Osteocyte (in vitro differentiated cells): ENCODE data around the gene EZH2. TPM values are rescaled to one million over a fixed set of nuclear protein-coding genes. Genes with fewer than 3 reads are reported as not detected.

Source experiments
- DNase-seq: peaks from one replicate; pipeline ENCODE4 v3.0.0; 2021; ENCODE audit warnings: mixed read lengths; ENCODE audit not compliant: unreplicated experiment; ENCODE audit errors: extremely low spot score
- H3K27ac Mint-ChIP-seq: one replicate; pipeline ENCODE4 v1.8.0; 2021; ENCODE audit warnings: mild to moderate bottlenecking, mixed read lengths; ENCODE audit not compliant: unreplicated experiment
- H3K27me3 Mint-ChIP-seq: one replicate; pipeline ENCODE4 v1.8.0; 2021; ENCODE audit warnings: mixed read lengths; ENCODE audit not compliant: unreplicated experiment
- H3K36me3 Mint-ChIP-seq: one replicate; pipeline ENCODE4 v1.8.0; 2021; ENCODE audit warnings: mixed read lengths; ENCODE audit not compliant: unreplicated experiment
- H3K4me1 Mint-ChIP-seq: one replicate; pipeline ENCODE4 v1.8.0; 2021; ENCODE audit warnings: mixed read lengths; ENCODE audit not compliant: unreplicated experiment
- H3K4me3 Mint-ChIP-seq: one replicate; pipeline ENCODE4 v1.8.0; 2021; ENCODE audit warnings: mild to moderate bottlenecking, moderate library complexity, mixed read lengths; ENCODE audit not compliant: unreplicated experiment
- H3K9me3 Mint-ChIP-seq: one replicate; pipeline ENCODE4 v1.8.0; 2021; ENCODE audit warnings: mixed read lengths; ENCODE audit not compliant: unreplicated experiment
- total RNA-seq: library from RNA; stranded (reverse); gene quantifications from 2 replicates; pipeline ENCODE4 v1.2.1, GENCODE V29; 2021
- TF ChIP-seq, protein P1 (sequence below): fragments of 200-600 bp; sonication (generic); IDR thresholded peaks from 2 replicates; pipeline ENCODE4 v1.5.0; 2021; ENCODE audit warnings: antibody characterized with exemption, mild to moderate bottlenecking, moderate library complexity

Gene EZH2
- total RNA-seq, 1 donor from 2014 or later, result 13.0 TPM

GRCh38 chr7:148925836-148926235 is 41.7 kb upstream of the EZH2 start:
- no peaks in the 10 kb centered on the region for H3K27me3 Mint-ChIP-seq
- no peak overlapping the region for H3K4me3 Mint-ChIP-seq
- DNase-seq, result no peak
- no peaks in the 10 kb centered on the region for H3K36me3 Mint-ChIP-seq
- TF ChIP-seq, protein P1, sequence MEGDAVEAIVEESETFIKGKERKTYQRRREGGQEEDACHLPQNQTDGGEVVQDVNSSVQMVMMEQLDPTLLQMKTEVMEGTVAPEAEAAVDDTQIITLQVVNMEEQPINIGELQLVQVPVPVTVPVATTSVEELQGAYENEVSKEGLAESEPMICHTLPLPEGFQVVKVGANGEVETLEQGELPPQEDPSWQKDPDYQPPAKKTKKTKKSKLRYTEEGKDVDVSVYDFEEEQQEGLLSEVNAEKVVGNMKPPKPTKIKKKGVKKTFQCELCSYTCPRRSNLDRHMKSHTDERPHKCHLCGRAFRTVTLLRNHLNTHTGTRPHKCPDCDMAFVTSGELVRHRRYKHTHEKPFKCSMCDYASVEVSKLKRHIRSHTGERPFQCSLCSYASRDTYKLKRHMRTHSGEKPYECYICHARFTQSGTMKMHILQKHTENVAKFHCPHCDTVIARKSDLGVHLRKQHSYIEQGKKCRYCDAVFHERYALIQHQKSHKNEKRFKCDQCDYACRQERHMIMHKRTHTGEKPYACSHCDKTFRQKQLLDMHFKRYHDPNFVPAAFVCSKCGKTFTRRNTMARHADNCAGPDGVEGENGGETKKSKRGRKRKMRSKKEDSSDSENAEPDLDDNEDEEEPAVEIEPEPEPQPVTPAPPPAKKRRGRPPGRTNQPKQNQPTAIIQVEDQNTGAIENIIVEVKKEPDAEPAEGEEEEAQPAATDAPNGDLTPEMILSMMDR, result no peak
- H3K27ac Mint-ChIP-seq, result no peak overlapping the region
- no peaks in the 10 kb centered on the region for H3K9me3 Mint-ChIP-seq
- peaks cover 7% of the 10 kb centered on the region for H3K4me1 Mint-ChIP-seq

GRCh38 chr7:148924011-148924410 is 39.9 kb upstream of the EZH2 start:
- Mint-ChIP-seq H3K9me3 (no peaks in the 10 kb centered on the region), H3K27me3 (no peaks in the 10 kb centered on the region), H3K36me3 (no peaks in the 10 kb centered on the region), H3K4me1 (peaks cover 7% of the 10 kb centered on the region), H3K4me3 (no peak overlapping the region), H3K27ac (no peak overlapping the region)
- no peak for DNase-seq
- TF ChIP-seq, protein P1, result no peak

DNA sequence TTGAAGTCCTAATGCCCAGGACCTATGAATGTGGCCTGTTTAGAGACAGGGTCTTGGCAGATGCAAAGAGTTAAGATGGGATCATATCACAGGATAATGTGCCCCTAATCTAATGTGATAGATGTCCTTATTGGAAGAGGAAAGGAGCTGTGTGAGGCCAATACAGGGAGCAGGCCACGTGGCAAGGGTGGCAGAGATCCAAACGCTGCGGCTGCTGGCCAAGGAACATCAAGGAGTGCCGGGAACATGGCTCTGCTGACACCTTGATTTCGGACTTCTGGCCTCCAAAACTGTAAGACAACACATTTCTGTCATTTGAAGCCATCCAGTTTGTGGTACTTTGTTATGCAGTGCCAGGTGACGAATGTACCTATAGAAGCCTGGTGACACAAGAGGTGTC is 37.7 kb upstream of the EZH2 start:
- Mint-ChIP-seq H3K4me1 (peaks cover 2% of the 10 kb centered on the region), H3K4me3 (no peak overlapping the region), H3K36me3 (no peaks in the 10 kb centered on the region), H3K9me3 (no peaks in the 10 kb centered on the region), H3K27ac (no peak overlapping the region), H3K27me3 (no peaks in the 10 kb centered on the region)
- TF ChIP-seq, protein P1, result no peak
- no peak for DNase-seq

DNA sequence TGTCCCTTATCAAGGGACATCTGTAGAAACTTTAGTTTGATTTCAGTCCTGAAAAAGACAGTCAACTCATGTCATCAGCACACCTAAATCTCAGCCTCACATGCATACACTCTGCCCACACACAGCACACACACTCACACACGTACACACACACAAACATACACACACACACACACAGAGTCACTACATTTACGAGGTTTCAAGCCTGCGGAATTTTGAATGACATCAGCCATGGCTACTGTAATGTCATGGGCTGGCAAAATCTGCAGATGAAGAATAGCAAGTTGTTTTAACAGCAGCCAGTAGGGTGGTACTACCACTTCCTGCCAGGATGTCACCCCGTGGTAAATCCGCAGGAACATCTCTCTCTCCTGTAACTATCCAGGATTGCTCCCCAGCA is 37.1 kb upstream of the EZH2 start:
- no peak for DNase-seq
- Mint-ChIP-seq H3K27me3 (no peaks in the 10 kb centered on the region), H3K36me3 (no peaks in the 10 kb centered on the region), H3K4me3 (no peak overlapping the region), H3K9me3 (no peaks in the 10 kb centered on the region), H3K27ac (no peak overlapping the region), H3K4me1 (peaks cover 6% of the 10 kb centered on the region)
- TF ChIP-seq, protein P1, result no peak

DNA sequence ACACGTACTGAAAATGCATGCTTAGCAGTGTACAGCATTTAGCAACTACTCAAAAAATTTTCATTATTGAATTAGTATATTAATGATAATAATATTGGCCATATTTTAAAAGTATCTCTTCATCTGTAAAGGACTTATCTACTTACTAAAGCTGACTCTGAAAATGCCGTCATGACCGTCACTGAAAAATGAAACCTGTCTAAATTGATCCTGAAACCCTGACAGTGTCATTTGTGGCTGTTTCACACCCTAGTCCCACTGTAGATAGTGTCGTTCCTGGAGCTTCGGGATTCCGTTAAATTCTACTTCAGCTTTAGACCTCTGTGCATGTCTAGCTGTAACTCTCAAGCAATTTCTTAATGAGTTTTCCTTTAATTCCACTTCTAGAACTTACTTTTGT is 35.8 kb upstream of the EZH2 start:
- Mint-ChIP-seq H3K27me3 (no peaks in the 10 kb centered on the region), H3K27ac (no peak overlapping the region), H3K9me3 (no peaks in the 10 kb centered on the region), H3K36me3 (no peaks in the 10 kb centered on the region), H3K4me3 (no peak overlapping the region), H3K4me1 (peaks cover 11% of the 10 kb centered on the region)
- TF ChIP-seq, protein P1, result no peak
- DNase-seq, result no peak
